Hepatocyte (in vitro differentiated cells): ENCODE measurements around the gene TXN. TPM values are rescaled to one million over a fixed set of nuclear protein-coding genes. Genes with fewer than 3 reads are reported as not detected.

Experiments used
- DNase-seq: peaks from one replicate; pipeline ENCODE4 v3.0.0-alpha.2; 2016; ENCODE audit warnings: low spot score
- H2AFZ ChIP-seq: fragments of 200-600 bp; sonication (generic); 2 replicates; pipeline ENCODE4 v1.6.0; 2016; ENCODE audit warnings: antibody characterized with exemption, mild to moderate bottlenecking
- H3K27ac ChIP-seq: fragments of 200-600 bp; sonication (generic); 2 replicates; pipeline ENCODE4 v1.5.1; 2016; ENCODE audit warnings: mild to moderate bottlenecking
- H3K27me3 ChIP-seq: fragments of 200-600 bp; sonication (generic); 2 replicates; pipeline ENCODE4 v1.6.1; 2016
- H3K36me3 ChIP-seq: fragments of 200-600 bp; sonication (generic); replicated peaks from 2 replicates; pipeline ENCODE4 v1.5.1; 2016; ENCODE audit warnings: low read depth; ENCODE audit not compliant: insufficient read depth
- H3K4me1 ChIP-seq: fragments of 200-600 bp; sonication (generic); 2 replicates; pipeline ENCODE4 v1.5.1; 2016; ENCODE audit warnings: mild to moderate bottlenecking, moderate library complexity; ENCODE audit not compliant: insufficient read depth
- H3K4me2 ChIP-seq: fragments of 200-600 bp; sonication (generic); 2 replicates; pipeline ENCODE4 v1.6.0; 2016
- H3K4me3 ChIP-seq: fragments of 200-600 bp; sonication (generic); 2 replicates; pipeline ENCODE4 v1.5.1; 2016; ENCODE audit warnings: mild to moderate bottlenecking
- H3K79me2 ChIP-seq: fragments of 200-600 bp; sonication (generic); 2 replicates; pipeline ENCODE4 v1.6.0; 2017; ENCODE audit warnings: mild to moderate bottlenecking
- H3K9me2 ChIP-seq: fragments of 200-600 bp; sonication (generic); replicated peaks from 2 replicates; pipeline ENCODE4 v1.6.0; 2017; ENCODE audit warnings: mild to moderate bottlenecking; ENCODE audit not compliant: insufficient read depth
- H3K9me3 ChIP-seq: fragments of 200-600 bp; sonication (generic); 2 replicates; pipeline ENCODE4 v1.5.1; 2016; ENCODE audit warnings: low read depth, mild to moderate bottlenecking
- H4K20me1 ChIP-seq: fragments of 200-600 bp; sonication (generic); 2 replicates; pipeline ENCODE4 v1.6.0; 2016; ENCODE audit warnings: mild to moderate bottlenecking; ENCODE audit not compliant: insufficient read depth, poor library complexity, severe bottlenecking
- CTCF ChIP-seq: fragments of 200-600 bp; sonication (generic); IDR thresholded peaks from 2 replicates; pipeline ENCODE4 v1.5.1; 2016; ENCODE audit warnings: antibody characterized with exemption, mild to moderate bottlenecking; ENCODE audit not compliant: poor library complexity
- EZH2 ChIP-seq: fragments of 200-600 bp; sonication (generic); IDR thresholded peaks from 2 replicates; pipeline ENCODE4 v1.6.1; 2016; ENCODE audit warnings: antibody characterized with exemption, mild to moderate bottlenecking, borderline replicate concordance
- EZH2phosphoT487 ChIP-seq: fragments of 200-600 bp; sonication (generic); IDR thresholded peaks from one replicate; pipeline ENCODE4 v1.6.1; 2018; ENCODE audit warnings: antibody characterized with exemption, mild to moderate bottlenecking, low read depth, moderate library complexity; ENCODE audit not compliant: unreplicated experiment, severe bottlenecking
- WGBS: methylation state at CpG from one replicate; pipeline ENCODE4 v1.1.6; 2016; ENCODE audit warnings: low lambda C conversion rate; ENCODE audit errors: missing lambda C conversion rate; 5-methylcytosine and 5-hydroxymethylcytosine counted together
- polyA plus RNA-seq: library from polyadenylated mRNA; unstranded; fragments of >200 nt; fragmentation: Nextera tagmentation; extraction: Ambion mirVana; gene quantifications from 2 replicates; pipeline ENCODE4 v1.2.1, GENCODE V29; 2016
- total RNA-seq: library from RNA; depleted of rRNA; stranded (reverse); fragments of >200 nt; gene quantifications from 2 replicates; pipeline ENCODE4 v1.2.3, GENCODE V29; 2014

TXN gene
- total and polyA plus RNA-seq, 2 experiments from 2014 or later: 195 to 416 TPM

DNA sequence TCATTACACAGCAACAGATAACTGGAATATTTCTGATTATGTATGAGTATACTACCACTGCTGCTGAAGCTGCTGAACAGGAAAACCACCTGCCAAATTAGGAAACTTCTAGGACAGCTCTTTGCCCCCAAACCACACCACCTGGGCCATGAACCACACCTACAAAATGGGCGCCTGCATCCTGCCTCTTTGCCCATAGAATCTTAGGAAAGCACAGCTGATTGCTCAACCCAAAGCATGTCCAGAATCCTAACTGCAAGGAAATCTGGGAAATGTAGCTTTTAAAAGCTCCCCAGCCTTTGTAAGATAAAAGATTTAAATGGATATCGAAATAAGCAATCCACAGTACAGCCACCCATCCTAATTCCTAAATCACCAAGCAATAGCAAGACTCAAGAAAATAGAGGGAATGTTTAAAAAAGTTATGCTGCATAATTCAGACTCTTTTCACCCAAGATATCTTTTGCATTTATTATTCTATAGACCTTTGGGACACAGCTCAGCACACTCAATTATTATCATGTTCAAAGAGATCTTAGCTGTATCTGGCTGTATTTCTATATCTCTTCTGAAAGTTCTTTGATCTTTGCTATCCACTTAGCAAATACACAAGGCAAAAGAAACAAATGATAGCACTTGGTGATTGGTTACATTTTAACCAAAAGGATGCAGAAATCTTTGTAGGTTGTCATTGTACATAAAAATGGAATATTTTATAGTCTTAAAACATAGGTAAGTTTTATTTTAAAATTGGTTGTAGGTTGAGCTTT, 41.5 kb downstream of the TXN start:
- Histone ChIP-seq H3K36me3 (no peaks in the 10 kb centered on the region), H3K4me2 (no peak overlapping the region), H3K9me3 (no peaks in the 10 kb centered on the region), H3K4me3 (no peak overlapping the region), H3K27me3 (no peaks in the 10 kb centered on the region), H3K27ac (peak overlapping the region; percentile 21), H3K9me2 (no peaks in the 10 kb centered on the region), H4K20me1 (no peaks in the 10 kb centered on the region), H3K4me1 (no peaks in the 10 kb centered on the region), H3K79me2 (no peaks in the 10 kb centered on the region), H2AFZ (no peak overlapping the region)
- peak; percentile 24 for DNase-seq
- TF ChIP-seq EZH2: no peak
- 67% methylated on average over 2 of the region's 2 CpGs for WGBS

- peak overlapping the region; percentile 21 for H3K27ac ChIP-seq
- no peaks in the 10 kb centered on the region for H4K20me1 ChIP-seq
- no peak overlapping the region for H3K4me2 ChIP-seq
- no peaks in the 10 kb centered on the region for H3K4me1 ChIP-seq
- WGBS: 79% methylated on average over 6 of the region's 6 CpGs
- no peak overlapping the region for H2AFZ ChIP-seq
- TF ChIP-seq CTCF (no peak), EZH2phosphoT487 (no peak), EZH2 (no peak)
- H3K4me3 ChIP-seq: no peak overlapping the region
- H3K9me2 ChIP-seq: no peaks in the 10 kb centered on the region
- no peaks in the 10 kb centered on the region for H3K27me3 ChIP-seq
- DNase-seq: no peak
- no peaks in the 10 kb centered on the region for H3K36me3 ChIP-seq
- no peaks in the 10 kb centered on the region for H3K79me2 ChIP-seq
- H3K9me3 ChIP-seq: no peaks in the 10 kb centered on the region
These were observed 42.2 kb downstream of the TXN start for GRCh38 chr9:110214090-110214489.

DNA sequence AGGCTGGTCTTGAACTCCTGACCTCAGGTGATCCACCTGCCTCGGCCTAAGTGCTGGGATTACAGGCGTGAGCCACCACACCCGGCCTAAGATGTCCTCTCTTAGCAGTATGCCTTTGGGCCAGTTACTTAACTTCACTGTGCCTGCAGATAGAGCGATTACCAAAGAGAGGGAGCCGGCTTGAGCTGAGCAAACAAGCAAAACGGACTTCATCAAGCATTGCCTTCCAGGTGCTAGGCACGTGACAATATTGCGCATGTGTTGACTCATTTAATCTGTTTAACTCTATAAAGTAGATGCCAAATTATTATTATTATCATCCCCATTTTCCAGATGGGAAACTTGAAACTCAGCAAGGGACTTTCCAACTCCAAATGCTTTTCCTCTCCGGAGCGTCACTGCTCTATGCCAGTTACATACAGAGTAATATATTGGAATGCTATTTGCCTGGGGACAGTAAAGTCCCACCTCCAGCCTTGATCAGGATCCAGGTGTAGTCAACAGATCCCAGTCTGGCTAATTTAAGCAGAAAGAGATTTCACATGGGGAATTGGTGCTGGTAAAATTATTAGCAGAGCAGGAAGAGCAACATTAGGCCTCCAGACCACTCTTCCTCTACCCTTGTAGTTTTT, 42.8 kb downstream of the TXN start:
- H3K27ac ChIP-seq: no peak overlapping the region
- no peaks in the 10 kb centered on the region for H3K36me3 ChIP-seq
- WGBS: 72% methylated on average over 10 of the region's 10 CpGs
- H2AFZ ChIP-seq: no peak overlapping the region
- DNase-seq: no peak
- no peak overlapping the region for H3K4me3 ChIP-seq
- no peaks in the 10 kb centered on the region for H3K27me3 ChIP-seq
- H3K4me1 ChIP-seq: no peaks in the 10 kb centered on the region
- TF ChIP-seq EZH2phosphoT487: no peak
- TF ChIP-seq EZH2: no peak
- no peak for TF ChIP-seq CTCF
- H3K9me3 ChIP-seq: no peaks in the 10 kb centered on the region
- H3K79me2 ChIP-seq: no peaks in the 10 kb centered on the region
- H4K20me1 ChIP-seq: no peaks in the 10 kb centered on the region
- no peak overlapping the region for H3K4me2 ChIP-seq
- no peaks in the 10 kb centered on the region for H3K9me2 ChIP-seq

DNA sequence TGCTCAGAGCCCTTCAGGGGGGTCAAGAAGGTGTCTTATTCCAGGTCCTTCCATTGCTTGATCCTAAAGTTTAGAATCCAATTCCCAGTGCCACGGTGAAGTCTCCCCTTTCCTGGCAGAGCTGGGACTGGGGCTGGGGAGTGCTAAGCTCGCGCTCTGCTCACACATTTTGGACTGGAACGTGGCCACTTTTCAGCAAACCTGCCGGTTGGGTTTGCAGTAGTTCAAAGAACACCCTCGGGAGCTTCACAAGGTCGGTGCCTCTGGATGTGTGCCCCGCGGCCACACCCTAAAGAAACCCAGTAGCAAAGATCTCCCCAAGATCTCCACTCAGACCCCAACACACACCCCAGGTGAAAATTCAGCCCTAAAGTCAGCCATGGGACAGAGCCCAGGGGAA, 48.3 kb downstream of the TXN start, which contains the start of gene C9orf152:
Gene C9orf152, minus strand, starts transcription at position 129 of the 400 bp plus-strand sequence. CDS start 580 bp downstream, outside the sequence.
- Histone ChIP-seq H3K36me3 (no peaks in the 10 kb centered on the region), H3K27me3 (no peaks in the 10 kb centered on the region), H3K4me3 (no peak within 1 kb of the TSS), H3K4me2 (no peak within 1 kb of the TSS), H3K27ac (no peak within 1 kb of the TSS), H3K79me2 (no peaks in the 10 kb centered on the region), H3K4me1 (no peaks in the 10 kb centered on the region), H3K9me2 (no peaks in the 10 kb centered on the region), H4K20me1 (no peaks in the 10 kb centered on the region), H2AFZ (no peak within 1 kb of the TSS), H3K9me3 (no peaks in the 10 kb centered on the region)
- DNase-seq: no peak
- WGBS: 77% methylated on average over 9 of the region's 9 CpGs
- TF ChIP-seq EZH2phosphoT487: no peak
- TF ChIP-seq CTCF: no peak
- TF ChIP-seq EZH2: no peak
